ENCODE measurements around the gene CST4. TPM values are rescaled to one million over a fixed set of nuclear protein-coding genes. Genes with fewer than 3 reads are reported as not detected.
"Not testable (repeated sequence)": the region's sequence is repeated elsewhere in the genome, so short reads cannot be mapped to it uniquely, and the experiment has no call there.

CST4 gene
- total and polyA plus RNA-seq, 7 donors = not detected

GRCh38 chr20:23668477-23668951 is 20.3 kb downstream of the CST4 start:
- intact Hi-C loops (cut with DNase I) = loop anchor here (5.0 kb wide), 1 partner anchor 329 kb away; no protein-coding TSS in a partner anchor

GRCh38 chr20:23667666-23668065 is 21.2 kb downstream of the CST4 start:
- no peaks in the 10 kb centered on the region for H3K36me3 ChIP-seq
- H3K27ac ChIP-seq = no peak overlapping the region
- no peak for DNase-seq
- no peaks in the 10 kb centered on the region for H3K4me1 ChIP-seq
- no peak overlapping the region for H3K4me3 ChIP-seq
- no peaks in the 10 kb centered on the region for H3K27me3 ChIP-seq
- 81 to 86% methylated on average over 7 of the region's 7 CpGs for WGBS, 2 donors
- H3K9me3 ChIP-seq = no peaks in the 10 kb centered on the region
- intact Hi-C loops (cut with DNase I) = loop anchor here (5.0 kb wide), 1 partner anchor 330 kb away; no protein-coding TSS in a partner anchor
- TF ChIP-seq EP300 (IDR thresholded peaks at IDR 0.05) = no peak
- no peak for TF ChIP-seq POLR2AphosphoS5 (IDR thresholded peaks at IDR 0.05)
- no peak for TF ChIP-seq POLR2A (IDR thresholded peaks at IDR 0.05)
- TF ChIP-seq CTCF (IDR thresholded peaks at IDR 0.05) = no peak

More at GRCh38 chr20:23668477-23668951, 20.3 kb downstream of the CST4 start:
- Histone ChIP-seq H3K27me3 (no peaks in the 10 kb centered on the region), H3K4me1 (no peaks in the 10 kb centered on the region), H3K27ac (no peak overlapping the region), H3K9me3 (no peaks in the 10 kb centered on the region), H3K36me3 (no peaks in the 10 kb centered on the region), H3K4me3 (no peak overlapping the region)
- DNase-seq = peak; percentile 74
- TF ChIP-seq CTCF (IDR thresholded peaks at IDR 0.05) = peak in 3 of 4 experiments; percentile 61 to 84 (median 64)
- no peak for TF ChIP-seq POLR2A (IDR thresholded peaks at IDR 0.05)
- WGBS, 2 donors = 1 to 9% methylated on average over 4 of the region's 4 CpGs

DNA sequence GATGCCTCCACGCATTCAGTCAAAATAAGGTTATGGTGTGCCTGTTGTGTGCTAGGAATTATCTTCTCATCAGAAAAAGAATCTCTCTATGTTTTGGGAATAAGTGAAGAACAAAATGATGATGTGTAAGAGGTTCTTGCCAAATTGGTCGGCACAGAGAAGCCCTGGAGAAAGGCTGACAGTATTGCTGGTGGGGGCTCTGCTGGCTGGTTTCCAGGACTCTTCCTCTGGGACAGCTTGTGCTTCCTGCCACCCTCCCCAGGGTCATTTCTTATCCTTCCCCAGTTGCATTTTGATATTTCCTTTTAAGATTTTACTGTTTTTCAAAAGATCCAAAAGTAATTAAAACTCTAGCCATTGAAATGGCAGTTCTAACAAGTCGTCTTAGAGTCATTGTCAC is 22.1 kb downstream of the CST4 start:
- Histone ChIP-seq H3K4me3 (no peak overlapping the region), H3K4me1 (no peaks in the 10 kb centered on the region), H3K27ac (no peak overlapping the region), H3K27me3 (no peaks in the 10 kb centered on the region), H3K9me3 (no peaks in the 10 kb centered on the region), H3K36me3 (no peaks in the 10 kb centered on the region)
- no peak for DNase-seq
- TF ChIP-seq CTCF (IDR thresholded peaks at IDR 0.05) (no peak), POLR2A (IDR thresholded peaks at IDR 0.05) (no peak), EP300 (IDR thresholded peaks at IDR 0.05) (no peak), POLR2AphosphoS5 (IDR thresholded peaks at IDR 0.05) (no peak)
- WGBS, 2 donors = 65 to 77% methylated on average over 3 of the region's 3 CpGs
- intact Hi-C loops (cut with DNase I) = loop anchor here (5.0 kb wide), 1 partner anchor 331 kb away; no protein-coding TSS in a partner anchor

- DNase-seq = no peak
- no peak overlapping the region for H3K27ac ChIP-seq
- H3K4me3 ChIP-seq = no peak overlapping the region
- H3K9me3 ChIP-seq = no peaks in the 10 kb centered on the region
- intact Hi-C loops (cut with DNase I) = loop anchor here (5.0 kb wide), 1 partner anchor 331 kb away; no protein-coding TSS in a partner anchor
- 92 to 97% methylated on average over 4 of the region's 4 CpGs for WGBS, 2 donors
- H3K27me3 ChIP-seq = no peaks in the 10 kb centered on the region
- no peaks in the 10 kb centered on the region for H3K4me1 ChIP-seq
- H3K36me3 ChIP-seq = no peaks in the 10 kb centered on the region
- no peak for TF ChIP-seq POLR2A (IDR thresholded peaks at IDR 0.05)
- no peak for TF ChIP-seq CTCF (IDR thresholded peaks at IDR 0.05)
- no peak for TF ChIP-seq POLR2AphosphoS5 (IDR thresholded peaks at IDR 0.05)
- TF ChIP-seq EP300 (IDR thresholded peaks at IDR 0.05) = no peak
These were observed 22.6 kb downstream of the CST4 start for GRCh38 chr20:23666189-23666588.

DNA sequence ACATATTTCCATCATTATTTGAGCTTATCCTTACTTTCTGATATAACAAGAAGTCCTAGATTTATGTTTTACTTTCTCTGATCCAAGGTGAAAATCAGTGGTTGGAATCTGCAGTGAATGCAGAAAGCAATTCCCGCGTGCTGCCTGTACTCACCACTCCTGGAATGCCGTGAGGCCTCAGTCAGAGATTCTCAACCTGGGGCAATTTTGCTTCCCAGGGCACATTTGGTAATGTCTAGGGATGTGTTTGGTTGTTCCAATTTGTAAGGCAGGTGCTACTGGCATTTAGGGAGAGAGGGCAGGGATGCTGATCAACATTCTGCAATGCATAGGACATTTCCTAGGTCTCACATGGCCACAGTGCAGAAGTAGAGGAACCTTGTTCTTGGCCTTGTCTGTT is 23.9 kb downstream of the CST4 start:
- Histone ChIP-seq H3K27me3 (no peaks in the 10 kb centered on the region), H3K4me1 (peaks cover 0 to 9% (median 0%) of the 10 kb centered on the region in 4 donors), H3K36me3 (no peaks in the 10 kb centered on the region), H3K27ac (no peak overlapping the region), H3K9me3 (no peaks in the 10 kb centered on the region), H3K4me3 (no peak overlapping the region)
- DNase-seq = no peak
- 89 to 96% methylated on average over 3 of the region's 3 CpGs for WGBS, 2 donors
- TF ChIP-seq CTCF (IDR thresholded peaks at IDR 0.05) (no peak), POLR2A (IDR thresholded peaks at IDR 0.05) (no peak), EP300 (IDR thresholded peaks at IDR 0.05) (no peak), POLR2AphosphoS5 (IDR thresholded peaks at IDR 0.05) (no peak)
- intact Hi-C loops (cut with DNase I) = loop anchor here (5.0 kb wide), 1 partner anchor 332 kb away; no protein-coding TSS in a partner anchor

GRCh38 chr20:23664046-23664445 is 24.8 kb downstream of the CST4 start:
- intact Hi-C loops (cut with DNase I); H3K36me3 ChIP-seq; H3K27ac ChIP-seq; H3K9me3 ChIP-seq; H3K4me3 ChIP-seq; H3K4me1 ChIP-seq; H3K27me3 ChIP-seq; DNase-seq: not testable (repeated sequence)
- 83 to 87% methylated on average over 4 of the region's 4 CpGs for WGBS, 2 donors

Measured in sigmoid colon (tissue), 7 donors.